B cell (primary cell): ENCODE results near the gene SLC8B1. TPM values are rescaled to one million over a fixed set of nuclear protein-coding genes. Genes with fewer than 3 reads are reported as not detected.

ENCODE experiments used
- ATAC-seq: fragments of 200-7000 bp; cut with Tn5 transposase; one replicate; pipeline ENCODE4 v1.10.0; 2021; ENCODE audit warnings: low read depth, mild to moderate bottlenecking, moderate number of reproducible peaks, moderate library complexity
- CTCF ChIA-PET: fragments of 350-600 bp; sonication (Branson Sonifier 250); formaldehyde crosslinking; loops from one replicate; lab custom pipeline; 2021; ENCODE audit warnings: antibody characterized with exemption, inconsistent platforms; lab: Charles Lee
- POLR2A ChIA-PET: fragments of 350-600 bp; sonication (Branson Sonifier 250); formaldehyde crosslinking; loops from one replicate; lab custom pipeline; 2021; ENCODE audit warnings: antibody characterized with exemption; lab: Charles Lee
- DNase-seq: peaks from one replicate; pipeline ENCODE4 v3.0.0; 2013
- H2AFZ ChIP-seq: 2 replicates; pipeline ENCODE4 v1.6.1; 2012; ENCODE audit warnings: mild to moderate bottlenecking, low read depth, low read length; ENCODE audit not compliant: insufficient read depth, poor library complexity, severe bottlenecking
- H3K27ac ChIP-seq, 2 donors: 1 replicate in 1 of 2; 2 replicates in 1 of 2; pipeline ENCODE4 v1.5.1; 2012 to 2013; ENCODE audit warnings: low read length in 2 of 2, mild to moderate bottlenecking in 2 of 2, moderate library complexity in 1 of 2
- H3K27me3 ChIP-seq, 4 experiments: fragments of 200-600 bp in 1 of 4; sonication (generic) in 1 of 4; replicated peaks in 1 of 4; 1 replicate in 2 of 4; 2 replicates in 2 of 4; pipeline versions ENCODE4 v1.6.1 to v1.7.0; 2013 to 2016; ENCODE audit warnings: low read length in 3 of 4, mild to moderate bottlenecking in 2 of 4, mixed read lengths in 1 of 4, moderate library complexity in 1 of 4; ENCODE audit not compliant: insufficient read depth in 4 of 4, control insufficient read depth in 3 of 4; ENCODE audit errors: control extremely low read depth in 1 of 4
- H3K36me3 ChIP-seq, 2 experiments: replicated peaks in 1 of 2; 1 replicate in 1 of 2; 2 replicates in 1 of 2; pipeline versions ENCODE4 v1.6.1 to v1.7.1; 2013; ENCODE audit warnings: low read length in 1 of 2; ENCODE audit not compliant: insufficient read depth in 2 of 2, control insufficient read depth in 1 of 2; ENCODE audit errors: control extremely low read depth in 1 of 2, extremely low read depth in 1 of 2
- H3K4me1 ChIP-seq, 2 donors: fragments of 200-600 bp in 1 of 2; sonication (generic) in 1 of 2; 1 replicate in 1 of 2; 2 replicates in 1 of 2; pipeline versions ENCODE4 v1.5.1 to v1.6.1; 2013 to 2017; ENCODE audit warnings: low read length in 2 of 2; ENCODE audit not compliant: control insufficient read depth in 2 of 2, insufficient read depth in 2 of 2
- H3K4me2 ChIP-seq: replicated peaks from 2 replicates; pipeline ENCODE3; 2012; ENCODE audit warnings: mild to moderate bottlenecking, low read depth, low read length; ENCODE audit not compliant: poor library complexity, severe bottlenecking
- H3K4me3 ChIP-seq, 5 experiments: fragments of 200-600 bp in 1 of 5; sonication (generic) in 1 of 5; 1 replicate in 3 of 5; 2 replicates in 2 of 5; pipeline versions ENCODE4 v1.5.1 to v1.7.0; 2011 to 2016; ENCODE audit warnings: low read length in 4 of 5, mild to moderate bottlenecking in 4 of 5, low read depth in 2 of 5, control low read depth in 1 of 5, moderate library complexity in 1 of 5; ENCODE audit not compliant: insufficient read depth in 1 of 5; ENCODE audit errors: control extremely low read depth in 1 of 5, extremely low read depth in 1 of 5
- H3K79me2 ChIP-seq: fragments of 200-600 bp; sonication (generic); one replicate; pipeline ENCODE4 v1.6.0; 2016; ENCODE audit warnings: low read length; ENCODE audit not compliant: control insufficient read depth, insufficient read depth
- H3K9ac ChIP-seq: fragments of 200-600 bp; sonication (generic); 2 replicates; pipeline ENCODE4 v1.6.1; 2017; ENCODE audit warnings: mild to moderate bottlenecking, low read length, moderate library complexity
- H3K9me3 ChIP-seq, 3 donors: one replicate each; pipeline versions ENCODE4 v1.6.1 to v1.7.1; 2013; ENCODE audit warnings: low read length in 2 of 3; ENCODE audit not compliant: control insufficient read depth in 2 of 3, insufficient read depth in 1 of 3; ENCODE audit errors: control extremely low read depth in 1 of 3
- H4K20me1 ChIP-seq: 2 replicates; pipeline ENCODE4 v1.6.0; 2012; ENCODE audit warnings: mild to moderate bottlenecking, low read length; ENCODE audit not compliant: insufficient read depth, control insufficient read depth, poor library complexity, severe bottlenecking
- H3K27ac Mint-ChIP-seq: one replicate; pipeline ENCODE4 v1.8.0; 2021; ENCODE audit warnings: mixed read lengths
- H3K27me3 Mint-ChIP-seq: one replicate; pipeline ENCODE4 v1.8.0; 2021; ENCODE audit warnings: mixed read lengths
- H3K4me1 Mint-ChIP-seq: one replicate; pipeline ENCODE4 v1.8.0; 2021; ENCODE audit warnings: mixed read lengths
- H3K4me3 Mint-ChIP-seq: one replicate; pipeline ENCODE4 v1.8.0; 2021; ENCODE audit warnings: mixed read lengths
- H3K9me3 Mint-ChIP-seq: one replicate; pipeline ENCODE4 v1.8.0; 2022; ENCODE audit warnings: mixed read lengths; ENCODE audit not compliant: insufficient read depth
- CTCF ChIP-seq: fragments of 200-600 bp; IDR thresholded peaks from one replicate; pipeline ENCODE4 v1.8.0; 2022; ENCODE audit warnings: antibody characterized with exemption, mild to moderate bottlenecking
- EZH2 ChIP-seq: IDR thresholded peaks from 2 replicates; pipeline ENCODE4 v1.6.1; 2012; ENCODE audit warnings: borderline replicate concordance, low read depth, mild to moderate bottlenecking, moderate library complexity, low read length; ENCODE audit not compliant: insufficient read depth, poor library complexity, severe bottlenecking
- WGBS: methylation state at CpG from one replicate; pipeline ENCODE4 v1.1.5; 2013; ENCODE audit warnings: missing lambda C conversion rate; ENCODE audit not compliant: insufficient coverage; 5-methylcytosine and 5-hydroxymethylcytosine counted together
- intact Hi-C: fragments of 100-400 bp; cut with micrococcal nuclease; formaldehyde crosslinking; loops from one replicate; pipeline ENCODE4 v1.10.0; 2022
- polyA plus RNA-seq: library from polyadenylated mRNA; depleted of rRNA; stranded (reverse); fragments of >200 nt; gene quantifications from 2 replicates; pipeline ENCODE4 v1.2.3, GENCODE V29; 2012
- total RNA-seq, 2 donors: library from RNA; stranded (reverse); fragments of 120-200 nt in 1 of 2; gene quantifications; 1 replicate in 1 of 2; 2 replicates in 1 of 2; pipeline versions ENCODE4 v1.2.3 to v1.2.4, GENCODE V29; 2013 to 2022

Gene SLC8B1
- total and polyA plus RNA-seq, 2 donors (not counting 1 experiment from before 2014, with no cell fraction given), result 18.7 to 35.6 TPM

- no peak overlapping the region for H3K27ac Mint-ChIP-seq
- H3K9ac ChIP-seq, result no peak overlapping the region
- ATAC-seq, result no peak
- no peaks in the 10 kb centered on the region for H3K4me1 Mint-ChIP-seq
- TF ChIP-seq EZH2 (no peak), CTCF (no peak)
- H3K27me3 ChIP-seq, result no peaks in the 10 kb centered on the region
- H3K27ac ChIP-seq, result no peak overlapping the region
- no peaks in the 10 kb centered on the region for H3K79me2 ChIP-seq
- 100% methylated on average over 1 of the region's 1 CpG for WGBS
- no peaks in the 10 kb centered on the region for H3K27me3 Mint-ChIP-seq
- H3K4me3 Mint-ChIP-seq, result no peak overlapping the region
- H3K36me3 ChIP-seq, result peaks cover 0 to 15% of the 10 kb centered on the region in 2 experiments
- CTCF ChIA-PET, result interaction anchor here (0.6 to 1.2 kb wide), 3 partner anchors 9 to 27 kb away, joined by 3 read pairs; no protein-coding TSS in a partner anchor
- POLR2A ChIA-PET, result no interaction called here
- intact Hi-C loops, result loop anchor here (10.0 kb wide), 1 partner anchor 424 kb away; no protein-coding TSS in a partner anchor
- no peak overlapping the region for H3K4me3 ChIP-seq
- H3K4me2 ChIP-seq, result no peak overlapping the region
- no peaks in the 10 kb centered on the region for H3K9me3 ChIP-seq
- H3K9me3 Mint-ChIP-seq, result peaks cover 2% of the 10 kb centered on the region
- H3K4me1 ChIP-seq, result no peaks in the 10 kb centered on the region
- DNase-seq, result no peak
- no peak overlapping the region for H2AFZ ChIP-seq
- no peaks in the 10 kb centered on the region for H4K20me1 ChIP-seq
Observed at GRCh38 chr12:113310489-113310888, 24.4 kb downstream of the SLC8B1 start.

GRCh38 chr12:113306382-113306781, 28.5 kb downstream of the SLC8B1 start:
- H3K4me3 Mint-ChIP-seq, result no peak overlapping the region
- no peaks in the 10 kb centered on the region for H3K9me3 ChIP-seq
- no peak for ATAC-seq
- H3K4me2 ChIP-seq, result no peak overlapping the region
- H4K20me1 ChIP-seq, result no peaks in the 10 kb centered on the region
- H3K4me1 Mint-ChIP-seq, result peaks cover 13% of the 10 kb centered on the region
- POLR2A ChIA-PET, result interaction anchor here (0.7 kb wide), 1 partner anchor 10 kb away, joined by 5 read pairs; no protein-coding TSS in a partner anchor
- TF ChIP-seq EZH2 (no peak), CTCF (no peak)
- no peaks in the 10 kb centered on the region for H3K79me2 ChIP-seq
- H3K27ac Mint-ChIP-seq, result no peak overlapping the region
- CTCF ChIA-PET, result no interaction called here
- no peak overlapping the region for H3K9ac ChIP-seq
- H3K36me3 ChIP-seq, result peaks cover 0 to 18% of the 10 kb centered on the region in 2 experiments
- DNase-seq, result no peak
- intact Hi-C loops, result no loop called here
- no peaks in the 10 kb centered on the region for H3K27me3 Mint-ChIP-seq
- no peak overlapping the region for H2AFZ ChIP-seq
- no peaks in the 10 kb centered on the region for H3K27me3 ChIP-seq
- peaks cover 2% of the 10 kb centered on the region for H3K9me3 Mint-ChIP-seq
- 97% methylated on average over 11 of the region's 11 CpGs for WGBS
- H3K27ac ChIP-seq, result no peak overlapping the region
- peaks cover 11 to 13% of the 10 kb centered on the region in 2 donors for H3K4me1 ChIP-seq
- H3K4me3 ChIP-seq, result no peak overlapping the region
